Stimulated activated CD4-positive, alpha-beta T cell treated with anti-CD3 and anti-CD28 coated beads, Interleukin-4, amount 100 ng/mL, for 48 hours (primary cell): ENCODE results near the gene EEF2.
"Not testable (repeated sequence)": the region's sequence is repeated elsewhere in the genome, so short reads cannot be mapped to it uniquely, and the experiment has no call there.

Source experiments
- DNase-seq, 2 donors: peaks; one replicate each; pipeline ENCODE4 v3.0.0-alpha.2; 2020; ENCODE audit warnings: low read depth in 2 of 2

Gene EEF2

DNA sequence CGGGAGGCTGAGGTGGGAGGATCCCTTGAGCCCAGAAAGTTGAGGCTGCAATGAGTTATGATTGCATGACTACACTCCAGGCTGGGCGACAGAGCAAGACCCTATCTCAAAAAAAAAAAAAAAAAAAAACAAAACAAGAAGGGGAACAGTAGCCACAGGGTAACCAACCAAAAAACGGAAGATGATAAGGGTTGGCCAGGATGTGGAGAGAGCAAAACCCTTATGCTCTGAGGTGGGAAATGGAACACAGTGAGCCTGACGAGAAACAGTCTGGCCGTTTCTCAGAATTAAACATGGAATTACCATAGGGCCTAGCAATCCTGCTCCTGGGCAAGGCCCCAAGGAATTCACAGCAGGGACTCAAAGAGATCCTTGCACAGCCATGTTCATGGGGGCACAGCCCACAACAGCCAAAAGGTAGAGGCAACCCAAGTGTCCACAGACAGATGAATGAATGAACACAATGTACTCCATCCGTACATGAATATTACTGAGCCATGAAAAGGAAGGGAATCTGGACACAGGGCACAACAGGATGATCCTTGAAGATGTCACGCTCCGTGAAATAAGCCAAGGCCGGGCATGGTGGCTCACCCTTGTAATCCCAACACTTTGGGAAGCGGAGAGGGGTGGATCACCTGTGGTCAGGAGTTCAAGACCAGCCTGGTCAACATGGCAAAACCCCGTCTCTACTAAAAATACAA lies 41.1 kb downstream of the EEF2 start:
- DNase-seq, result no peak

DNA sequence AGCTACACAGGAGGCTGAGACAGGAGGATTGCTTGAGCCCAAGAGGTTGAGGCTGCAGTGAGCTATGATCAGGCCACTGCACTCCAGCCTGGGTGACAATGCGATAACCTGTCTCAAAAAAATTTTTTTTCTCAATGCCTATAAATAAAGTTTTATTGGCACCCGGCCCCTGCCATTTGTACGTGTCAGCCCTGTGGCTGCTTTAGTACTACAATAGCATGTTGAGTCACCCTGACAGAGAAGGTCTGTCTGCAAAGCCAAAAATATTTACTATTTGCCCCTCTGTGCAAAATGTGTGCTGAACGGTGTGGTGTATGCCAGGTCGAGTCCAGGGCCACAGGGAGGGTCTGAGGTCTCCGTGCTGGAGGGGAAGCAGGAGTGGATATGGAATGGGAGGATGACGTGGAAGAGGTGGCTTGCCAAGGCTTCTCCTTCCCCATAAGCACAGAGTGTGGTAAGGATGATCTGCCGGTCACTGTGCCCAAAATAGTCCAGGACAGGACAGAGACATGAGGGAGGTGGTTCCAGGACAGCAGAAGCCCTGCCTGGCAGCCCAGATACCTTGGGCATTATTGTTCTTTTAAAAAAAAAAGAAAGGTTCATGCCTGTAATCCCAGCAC lies 42.4 kb downstream of the EEF2 start:
- DNase-seq, result no peak

DNA sequence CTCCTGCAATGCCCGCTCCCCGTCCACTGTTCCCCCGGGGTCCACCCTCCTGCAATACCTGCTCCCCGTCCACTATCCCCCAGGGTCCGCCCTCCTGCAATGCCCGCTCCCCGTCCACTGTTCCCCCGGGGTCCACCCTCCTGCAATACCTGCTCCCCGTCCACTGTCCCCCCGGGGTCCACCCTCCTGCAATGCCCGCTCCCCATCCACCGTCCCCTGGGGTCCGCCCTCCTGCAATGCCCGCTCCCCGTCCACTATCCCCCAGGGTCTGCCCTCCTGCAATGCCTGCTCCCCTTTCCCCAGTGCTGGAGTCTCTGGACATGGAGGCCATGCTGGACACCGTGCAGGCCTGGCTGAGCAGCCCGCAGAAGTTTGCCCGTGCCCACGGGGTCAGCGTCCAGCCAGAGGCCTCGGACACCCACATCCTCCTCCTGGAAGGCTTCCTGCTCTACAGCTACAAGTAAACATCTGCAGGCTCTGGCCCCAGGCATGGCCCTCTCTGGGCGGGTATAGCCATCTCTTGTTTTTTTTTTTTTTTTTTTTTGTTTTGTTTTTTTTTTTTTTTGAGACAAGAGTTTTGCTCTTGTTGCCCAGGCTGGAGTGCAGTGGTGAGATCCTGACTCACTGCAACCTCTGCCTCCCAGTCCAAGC lies 46.8 kb downstream of the EEF2 start:
- not testable (repeated sequence) for DNase-seq

DNA sequence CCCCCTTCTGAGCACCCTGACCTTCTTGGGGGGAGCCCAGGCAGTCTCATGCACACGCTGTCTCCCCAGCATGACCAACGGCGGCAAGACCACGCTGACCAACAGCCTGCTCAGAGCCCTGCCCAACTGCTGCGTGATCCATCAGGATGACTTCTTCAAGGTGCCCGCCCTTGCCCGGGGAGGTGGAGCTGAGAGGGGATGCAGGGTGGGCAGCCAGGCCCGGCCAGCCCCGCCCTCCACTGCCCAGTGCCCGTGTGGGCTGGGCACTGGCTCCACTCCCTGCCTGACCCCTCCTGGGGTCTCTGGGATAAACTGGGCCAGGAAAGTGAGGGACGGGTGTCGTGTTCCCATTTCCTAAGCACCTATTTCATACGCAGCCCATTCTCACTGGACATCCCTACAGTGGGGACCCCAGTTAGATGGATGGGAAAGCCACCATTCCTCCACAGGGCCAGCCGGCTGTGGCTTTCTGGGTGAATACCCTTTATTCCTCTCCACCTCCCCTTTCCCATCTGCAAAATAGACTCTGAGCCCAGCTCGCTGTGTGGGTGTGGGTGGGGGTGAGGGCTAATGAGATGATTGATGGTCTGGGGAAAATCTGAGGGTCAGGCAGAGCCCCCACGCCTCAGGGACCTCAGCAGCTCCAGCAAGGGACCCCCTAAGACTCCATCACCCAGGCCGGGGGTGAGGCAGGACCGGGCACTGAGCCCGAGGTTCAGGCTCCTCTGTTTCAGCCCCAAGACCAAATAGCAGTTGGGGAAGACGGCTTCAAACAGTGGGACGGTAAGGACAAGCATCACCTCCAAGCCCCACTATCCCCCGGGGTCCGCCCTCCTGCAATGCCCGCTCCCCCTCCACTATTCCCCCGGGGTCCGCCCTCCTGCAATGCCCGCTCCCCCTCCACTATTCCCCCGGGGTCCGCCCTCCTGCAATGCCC lies 48.5 kb downstream of the EEF2 start:
- no peak for DNase-seq

DNA sequence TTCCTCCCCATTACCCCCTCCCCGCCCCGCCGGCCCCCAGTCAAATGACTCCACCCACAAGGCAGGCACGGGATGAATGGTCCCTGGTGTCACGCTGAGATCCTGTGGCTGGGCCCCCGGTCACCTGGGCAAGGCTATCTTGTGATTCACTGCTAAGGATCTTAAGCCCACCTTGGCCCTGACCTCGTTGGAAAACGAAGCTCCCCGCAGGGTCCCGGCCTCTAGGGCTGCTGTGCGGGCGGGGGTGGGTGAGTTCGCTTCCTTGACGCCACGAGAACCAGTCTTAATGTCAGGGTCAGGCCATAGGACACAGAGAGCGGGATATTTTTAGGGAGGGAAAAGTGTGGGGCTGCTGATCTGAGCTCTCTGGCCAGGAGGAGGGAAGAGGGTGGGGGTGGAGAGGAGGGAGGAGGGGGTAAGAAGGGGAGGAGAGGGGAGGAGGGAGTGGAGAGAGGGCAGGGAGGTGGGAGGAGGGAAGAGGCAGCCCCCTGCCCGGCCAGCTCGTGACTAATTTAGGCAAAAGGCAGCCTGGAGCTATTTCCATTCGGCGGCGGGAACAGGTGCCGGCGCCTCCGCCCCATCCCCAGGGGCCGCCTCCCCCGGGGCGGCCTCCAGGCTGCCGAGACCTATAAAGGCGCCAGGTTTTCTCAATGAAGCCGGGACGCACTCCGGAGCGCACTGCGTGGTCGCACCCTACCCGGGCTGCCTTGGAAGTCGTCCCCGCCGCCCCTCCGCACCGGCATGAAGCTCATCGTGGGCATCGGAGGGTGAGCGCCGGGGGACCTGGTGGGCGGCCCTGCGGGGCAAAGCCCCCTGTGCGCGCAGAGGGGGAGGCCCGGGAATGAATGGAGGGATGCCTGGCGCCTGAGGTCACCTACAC lies 52.1 kb downstream of the EEF2 start, which contains the start of gene NMRK2:
Gene NMRK2, plus strand, starts transcription at position 139 of the 880 bp plus-strand sequence. Its CDS starts 603 bp downstream, at position 742.
- no peak for DNase-seq

DNA sequence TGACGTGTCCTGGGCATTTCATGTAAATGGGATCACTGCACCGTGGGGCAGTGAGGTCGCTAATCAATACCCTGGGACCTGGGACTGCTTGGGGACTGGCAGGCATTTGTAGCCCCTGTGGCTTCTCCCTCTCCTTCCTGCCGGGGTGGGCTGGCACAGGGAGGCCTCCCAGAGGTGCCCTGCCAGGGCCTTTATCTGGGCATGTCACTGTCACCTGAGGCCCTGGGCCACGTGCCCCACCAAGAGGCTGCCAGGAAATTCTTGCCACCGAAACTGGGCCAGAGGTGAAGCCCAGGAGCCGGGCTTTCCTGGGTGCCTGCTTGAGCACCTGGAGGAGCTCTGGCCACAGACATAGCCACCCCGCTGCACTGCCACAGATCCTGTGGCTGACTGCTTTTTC lies 54.2 kb downstream of the EEF2 start:
- no peak for DNase-seq
